ENCODE measurements around the gene RPGR. TPM values are rescaled to one million over a fixed set of nuclear protein-coding genes. Genes with fewer than 3 reads are reported as not detected.

RPGR gene
- total and polyA plus RNA-seq, 9 of the 15 experiments (the other 6 are each of a cell fraction or from before 2014, with no cell fraction given): 2.1 to 7.9 (median 5.7) TPM

DNA sequence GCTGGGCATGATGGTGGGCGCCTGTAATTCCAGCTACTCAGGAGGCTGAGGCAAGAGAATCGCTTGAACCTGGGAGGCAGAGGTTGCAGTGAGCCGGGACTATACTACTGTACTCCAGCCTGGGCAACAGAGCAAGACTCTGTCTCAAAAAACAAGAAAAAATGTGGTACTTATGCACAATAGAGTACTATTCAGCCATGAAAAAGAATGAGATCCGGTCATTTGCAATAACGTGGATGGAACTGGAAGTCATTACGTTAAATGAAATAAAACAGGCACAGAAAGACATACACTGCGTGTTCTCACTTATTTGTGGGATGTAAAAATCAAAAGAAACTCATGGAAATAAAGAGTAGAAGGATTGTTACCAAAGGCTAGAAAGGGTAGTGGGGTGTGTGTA, 12.1 kb downstream of the RPGR start (continued):
- no peak for TF ChIP-seq PRPF4 (IDR thresholded peaks at IDR 0.05; ENCODE audit: insufficient read depth, low read depth, low read length, poor library complexity, severe bottlenecking)
- TF ChIP-seq, protein P1, sequence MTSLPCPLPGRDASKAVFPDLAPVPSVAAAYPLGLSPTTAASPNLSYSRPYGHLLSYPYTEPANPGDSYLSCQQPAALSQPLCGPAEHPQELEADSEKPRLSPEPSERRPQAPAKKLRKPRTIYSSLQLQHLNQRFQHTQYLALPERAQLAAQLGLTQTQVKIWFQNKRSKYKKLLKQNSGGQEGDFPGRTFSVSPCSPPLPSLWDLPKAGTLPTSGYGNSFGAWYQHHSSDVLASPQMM (CRISPR knock-in tag; IDR thresholded peaks at IDR 0.05): no peak

DNA sequence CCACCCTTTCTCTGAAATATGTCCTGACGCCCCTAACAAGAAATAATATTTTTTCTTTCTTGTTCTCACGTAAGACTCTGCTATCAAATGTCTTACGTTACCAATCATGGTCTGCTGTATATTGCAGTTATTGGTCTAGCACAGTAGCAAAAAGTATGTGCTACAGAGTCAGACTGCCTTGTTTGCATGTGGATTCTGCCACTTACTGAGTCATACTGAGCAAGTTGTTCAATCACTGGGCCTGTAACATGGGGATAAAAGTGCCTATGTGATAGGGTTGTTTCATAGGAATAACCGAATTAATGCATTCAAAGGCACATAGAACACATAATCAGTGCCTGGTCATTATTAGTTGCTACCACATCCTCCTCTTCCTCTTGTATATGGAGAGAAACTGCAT, 14.1 kb downstream of the RPGR start:
- no peaks in the 10 kb centered on the region for H4K20me1 ChIP-seq (replicated peaks; ENCODE audit: control insufficient read depth, insufficient read depth, low read length)
- in situ Hi-C loops (cut with MboI): no loop called here

More for the DNA sequence above, 14.1 kb downstream of the RPGR start:
- Histone ChIP-seq H3K36me3 (ENCODE audit: control insufficient read depth, insufficient read depth, low read length) (no peaks in the 10 kb centered on the region), H3K9me1 (ENCODE audit: control insufficient read depth, insufficient read depth, low read length) (no peaks in the 10 kb centered on the region), H3K27me3 (ENCODE audit: control insufficient read depth in 2 of 2, insufficient read depth in 2 of 2, low read length in 2 of 2) (no peaks in the 10 kb centered on the region), H3K9me3 (replicated peaks; ENCODE audit: control insufficient read depth, insufficient read depth, low read depth, low read length) (no peaks in the 10 kb centered on the region), H3K79me2 (ENCODE audit: control insufficient read depth, insufficient read depth, low read length) (no peaks in the 10 kb centered on the region), H3K27ac (ENCODE audit: extremely low read depth, low read depth, low read length) (no peak overlapping the region), H3K9ac (ENCODE audit: insufficient read depth in 1 of 2, low read depth in 2 of 2, low read length in 2 of 2) (no peak overlapping the region), H3K4me2 (ENCODE audit: insufficient read depth, low read length) (no peak overlapping the region), H3K4me1 (replicated peaks in 1 of 2; ENCODE audit: control insufficient read depth in 2 of 2, insufficient read depth in 2 of 2, low read length in 2 of 2) (no peaks in the 10 kb centered on the region), H2AFZ (ENCODE audit: low read depth, low read length) (no peak overlapping the region), H3K4me3 (no peak overlapping the region)
- ChIA-PET POLR2A (no interaction called here), CTCF (ENCODE audit: low intra/inter-chr PET ratio) (no interaction called here)
- no peak for FAIRE-seq
- TF ChIP-seq C11orf30 (IDR thresholded peaks at IDR 0.05; ENCODE audit: low read depth) (no peak), GATAD2B (IDR thresholded peaks at IDR 0.05; ENCODE audit: borderline replicate concordance) (no peak), MAFF (IDR thresholded peaks at IDR 0.05; ENCODE audit: low read length) (no peak), PCBP1 (IDR thresholded peaks at IDR 0.05; ENCODE audit: low read depth, low read length, poor library complexity, severe bottlenecking) (no peak), HEY1 (CRISPR knock-in tag; IDR thresholded peaks at IDR 0.05; ENCODE audit: borderline replicate concordance) (no peak), KDM1A (IDR thresholded peaks at IDR 0.05) (no peak), SMAD4 (CRISPR knock-in tag; conservative IDR thresholded peaks at IDR 0.05) (no peak), ZNF717 (CRISPR knock-in tag; IDR thresholded peaks at IDR 0.05) (no peak), ZNF316 (IDR thresholded peaks at IDR 0.05) (no peak), ASH1L (IDR thresholded peaks at IDR 0.05; ENCODE audit: borderline replicate concordance, low read depth, partially characterized antibody) (no peak)
- TF ChIP-seq, protein P2, sequence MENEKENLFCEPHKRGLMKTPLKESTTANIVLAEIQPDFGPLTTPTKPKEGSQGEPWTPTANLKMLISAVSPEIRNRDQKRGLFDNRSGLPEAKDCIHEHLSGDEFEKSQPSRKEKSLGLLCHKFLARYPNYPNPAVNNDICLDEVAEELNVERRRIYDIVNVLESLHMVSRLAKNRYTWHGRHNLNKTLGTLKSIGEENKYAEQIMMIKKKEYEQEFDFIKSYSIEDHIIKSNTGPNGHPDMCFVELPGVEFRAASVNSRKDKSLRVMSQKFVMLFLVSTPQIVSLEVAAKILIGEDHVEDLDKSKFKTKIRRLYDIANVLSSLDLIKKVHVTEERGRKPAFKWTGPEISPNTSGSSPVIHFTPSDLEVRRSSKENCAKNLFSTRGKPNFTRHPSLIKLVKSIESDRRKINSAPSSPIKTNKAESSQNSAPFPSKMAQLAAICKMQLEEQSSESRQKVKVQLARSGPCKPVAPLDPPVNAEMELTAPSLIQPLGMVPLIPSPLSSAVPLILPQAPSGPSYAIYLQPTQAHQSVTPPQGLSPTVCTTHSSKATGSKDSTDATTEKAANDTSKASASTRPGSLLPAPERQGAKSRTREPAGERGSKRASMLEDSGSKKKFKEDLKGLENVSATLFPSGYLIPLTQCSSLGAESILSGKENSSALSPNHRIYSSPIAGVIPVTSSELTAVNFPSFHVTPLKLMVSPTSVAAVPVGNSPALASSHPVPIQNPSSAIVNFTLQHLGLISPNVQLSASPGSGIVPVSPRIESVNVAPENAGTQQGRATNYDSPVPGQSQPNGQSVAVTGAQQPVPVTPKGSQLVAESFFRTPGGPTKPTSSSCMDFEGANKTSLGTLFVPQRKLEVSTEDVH (IDR thresholded peaks at IDR 0.05; ENCODE audit: low read depth, partially characterized antibody): no peak
- TF ChIP-seq, protein P3, sequence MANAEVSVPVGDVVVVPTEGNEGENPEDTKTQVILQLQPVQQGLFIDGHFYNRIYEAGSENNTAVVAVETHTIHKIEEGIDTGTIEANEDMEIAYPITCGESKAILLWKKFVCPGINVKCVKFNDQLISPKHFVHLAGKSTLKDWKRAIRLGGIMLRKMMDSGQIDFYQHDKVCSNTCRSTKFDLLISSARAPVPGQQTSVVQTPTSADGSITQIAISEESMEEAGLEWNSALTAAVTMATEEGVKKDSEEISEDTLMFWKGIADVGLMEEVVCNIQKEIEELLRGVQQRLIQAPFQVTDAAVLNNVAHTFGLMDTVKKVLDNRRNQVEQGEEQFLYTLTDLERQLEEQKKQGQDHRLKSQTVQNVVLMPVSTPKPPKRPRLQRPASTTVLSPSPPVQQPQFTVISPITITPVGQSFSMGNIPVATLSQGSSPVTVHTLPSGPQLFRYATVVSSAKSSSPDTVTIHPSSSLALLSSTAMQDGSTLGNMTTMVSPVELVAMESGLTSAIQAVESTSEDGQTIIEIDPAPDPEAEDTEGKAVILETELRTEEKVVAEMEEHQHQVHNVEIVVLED (CRISPR knock-in tag; IDR thresholded peaks at IDR 0.05): no peak
- TF ChIP-seq, protein P4, sequence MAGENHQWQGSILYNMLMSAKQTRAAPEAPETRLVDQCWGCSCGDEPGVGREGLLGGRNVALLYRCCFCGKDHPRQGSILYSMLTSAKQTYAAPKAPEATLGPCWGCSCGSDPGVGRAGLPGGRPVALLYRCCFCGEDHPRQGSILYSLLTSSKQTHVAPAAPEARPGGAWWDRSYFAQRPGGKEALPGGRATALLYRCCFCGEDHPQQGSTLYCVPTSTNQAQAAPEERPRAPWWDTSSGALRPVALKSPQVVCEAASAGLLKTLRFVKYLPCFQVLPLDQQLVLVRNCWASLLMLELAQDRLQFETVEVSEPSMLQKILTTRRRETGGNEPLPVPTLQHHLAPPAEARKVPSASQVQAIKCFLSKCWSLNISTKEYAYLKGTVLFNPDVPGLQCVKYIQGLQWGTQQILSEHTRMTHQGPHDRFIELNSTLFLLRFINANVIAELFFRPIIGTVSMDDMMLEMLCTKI (IDR thresholded peaks at IDR 0.05; ENCODE audit: partially characterized antibody): no peak
- ATAC-seq: no peak
- WGBS (ENCODE audit: insufficient coverage, low coverage, missing lambda C conversion rate): 42% methylated on average over 4 of the region's 4 CpGs
- DNase-seq (ENCODE audit: extremely low read depth in 1 of 4, low spot score in 3 of 4): no peak
- intact Hi-C loops (cut with micrococcal nuclease): no loop called here
- BruUV-seq (replicated peaks): no TSS peak
